SW480 (cell line): Measurements from ENCODE around the gene UTP14C.
"Not testable (repeated sequence)": the region's sequence is repeated elsewhere in the genome, so short reads cannot be mapped to it uniquely, and the experiment has no call there.

Source experiments
- DNase-seq: peaks from one replicate; pipeline ENCODE4 v3.0.0-alpha.2; 2016; ENCODE audit warnings: low spot score

Gene UTP14C

DNA sequence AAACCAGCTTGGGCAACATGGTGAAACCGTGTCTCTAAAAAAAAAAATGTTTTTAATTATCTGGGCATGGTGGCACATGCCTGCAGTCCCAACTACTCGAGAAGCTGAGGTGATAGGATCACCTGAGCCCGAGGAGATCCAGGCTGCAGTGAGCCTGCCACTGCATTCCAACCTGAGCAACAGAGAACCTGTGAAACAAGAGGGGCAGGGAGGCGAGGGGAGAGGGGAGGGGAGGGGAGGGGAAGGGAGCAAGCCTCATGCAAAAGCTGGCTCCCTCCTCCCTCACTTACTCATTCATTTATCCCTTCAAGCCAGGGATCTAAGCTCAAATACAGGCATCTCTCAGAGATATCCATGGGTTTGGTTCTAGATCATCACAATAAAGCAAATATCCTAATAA lies 22.1 kb upstream of the UTP14C start:
- DNase-seq = no peak

GRCh38 chr13:52003541-52003940 lies 20.9 kb upstream of the UTP14C start:
- no peak for DNase-seq

GRCh38 chr13:52004511-52005170 lies 19.9 kb upstream of the UTP14C start:
- DNase-seq = peak; percentile 24

DNA sequence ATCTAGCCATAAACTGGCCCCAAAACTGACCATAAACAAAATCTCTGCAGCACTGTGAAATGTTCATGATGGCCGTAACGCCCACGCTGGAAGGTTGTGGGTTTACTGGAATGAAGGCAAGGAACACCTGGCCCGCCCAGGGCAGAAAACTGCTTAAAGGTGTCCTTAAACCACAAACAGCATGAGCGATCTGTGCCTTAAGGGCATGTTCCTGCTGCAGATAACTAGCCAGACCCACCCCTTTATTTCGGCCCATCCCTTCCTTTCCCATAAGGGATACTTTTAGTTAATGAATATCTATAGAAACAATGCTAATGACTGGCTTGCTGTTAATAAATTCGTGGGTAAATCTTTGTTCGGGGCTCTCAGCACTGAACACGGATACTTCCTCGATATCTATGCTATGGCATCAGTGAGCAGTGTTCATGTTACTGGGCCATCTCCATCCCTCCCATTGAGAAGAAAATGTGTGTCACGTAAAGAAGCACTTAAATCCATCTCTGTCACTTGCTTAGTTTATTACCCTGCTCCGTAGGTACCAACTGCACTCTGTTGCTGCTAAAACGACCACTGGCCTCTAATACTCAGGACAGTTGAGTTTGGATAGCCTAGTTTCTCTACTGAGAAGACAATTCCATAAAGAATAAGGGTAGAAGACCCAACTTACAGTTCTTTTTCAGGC lies 18.5 kb upstream of the UTP14C start:
- no peak for DNase-seq

GRCh38 chr13:52006523-52007245 lies 17.8 kb upstream of the UTP14C start:
- no peak for DNase-seq

DNA sequence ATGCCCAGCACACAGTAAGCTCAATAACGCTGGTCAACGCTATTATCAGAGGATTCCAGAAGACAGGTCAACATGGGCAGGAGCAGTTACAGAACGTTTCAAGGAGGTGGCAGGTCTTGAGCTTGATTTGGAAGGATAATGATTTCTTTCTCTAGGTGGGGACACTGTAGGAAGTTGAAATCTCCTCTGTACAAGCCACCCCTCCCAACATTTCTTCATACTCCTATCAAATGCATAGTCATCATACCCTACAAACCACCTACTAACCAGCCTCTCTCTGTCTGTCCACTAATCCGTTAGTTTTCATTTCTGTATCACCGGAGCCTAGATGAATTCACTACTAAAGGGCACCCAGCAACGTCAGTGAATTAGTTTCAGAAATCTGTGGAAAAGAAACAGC lies 14.5 kb upstream of the UTP14C start:
- DNase-seq = no peak

DNA sequence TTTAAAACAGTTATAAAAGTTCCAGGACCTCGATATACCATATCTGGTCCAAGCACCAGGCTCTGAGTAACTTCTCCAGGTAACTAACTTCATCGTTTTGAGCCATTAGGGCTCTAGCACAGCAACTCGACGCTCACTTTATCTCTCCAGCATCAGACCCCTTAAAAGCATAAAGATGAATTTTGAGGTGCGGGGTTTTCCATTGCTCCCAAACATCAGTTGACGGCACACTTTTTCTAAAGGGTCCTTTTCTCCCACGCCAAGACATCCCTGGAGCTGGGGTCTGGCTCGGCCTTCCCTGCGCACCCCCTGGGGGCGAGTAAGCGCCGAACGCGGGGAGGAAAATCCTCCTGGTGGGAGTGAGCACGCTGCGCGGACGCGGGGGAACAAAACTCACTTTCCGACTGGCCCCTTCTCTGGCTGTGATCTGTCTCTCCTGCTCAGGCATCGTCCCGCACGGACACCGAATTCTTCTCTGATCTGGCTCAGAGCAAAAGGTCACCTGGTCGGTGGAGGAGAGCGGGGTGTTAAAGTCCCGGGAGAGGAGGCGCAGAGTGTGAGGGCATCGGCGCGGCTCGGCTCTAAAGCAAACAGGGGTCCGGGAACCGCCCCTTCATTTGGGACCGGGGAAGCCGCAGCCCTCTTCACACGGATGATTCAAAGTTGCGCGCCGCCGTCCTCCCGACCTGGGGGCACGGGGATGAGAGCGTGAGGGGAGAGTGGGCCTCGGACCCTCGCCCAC lies 13.4 kb upstream of the UTP14C start, which contains the start of gene ATP7B:
Gene ATP7B, minus strand, starts transcription at position 561 of the 742 bp plus-strand sequence. Its CDS starts 113 bp downstream, at position 448.
- DNase-seq = peak; percentile 43

GRCh38 chr13:52011632-52012511 lies 12.6 kb upstream of the UTP14C start, which contains the start of gene ALG11:
TSS of gene ALG11 (plus strand) at chr13:52012398. CDS start at chr13:52012419, 21 bp downstream.
- peak; percentile 98 for DNase-seq

- peak; percentile 4 for DNase-seq
These were observed 12.0 kb upstream of the UTP14C start for GRCh38 chr13:52012512-52012836.

- no peak for DNase-seq
These were observed 8.2 kb upstream of the UTP14C start for GRCh38 chr13:52016296-52016695.

- DNase-seq = no peak
These were observed 4.3 kb upstream of the UTP14C start for GRCh38 chr13:52020191-52020590.

DNA sequence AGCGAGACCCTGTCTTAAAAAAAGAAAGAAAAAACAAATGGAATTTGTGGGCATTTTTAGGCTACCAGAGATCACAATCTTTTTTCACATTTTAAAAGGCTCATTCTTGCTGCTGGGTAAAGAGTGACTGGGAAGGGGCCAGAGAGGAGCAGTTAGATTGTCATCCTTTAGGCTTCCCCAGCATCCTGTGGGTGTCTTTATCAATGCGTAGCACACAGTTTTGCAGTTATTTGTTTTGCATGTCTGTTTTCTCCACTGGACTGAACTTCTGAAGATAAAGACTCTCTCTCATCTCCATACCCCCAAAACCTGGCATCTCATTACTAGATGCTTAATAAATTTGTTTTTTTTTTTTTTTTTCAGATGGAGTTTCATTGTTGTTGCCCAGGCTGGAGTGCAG lies 2.1 kb upstream of the UTP14C start:
- no peak for DNase-seq

- DNase-seq = no peak
These were observed 1.2 kb downstream of the UTP14C start for GRCh38 chr13:52025475-52026245.

GRCh38 chr13:52026246-52026626 lies 1.7 kb downstream of the UTP14C start:
- no peak for DNase-seq

GRCh38 chr13:52027832-52028231 lies 3.3 kb downstream of the UTP14C start:
- no peak for DNase-seq

GRCh38 chr13:52029569-52029968 lies 5.1 kb downstream of the UTP14C start:
- DNase-seq = no peak

DNA sequence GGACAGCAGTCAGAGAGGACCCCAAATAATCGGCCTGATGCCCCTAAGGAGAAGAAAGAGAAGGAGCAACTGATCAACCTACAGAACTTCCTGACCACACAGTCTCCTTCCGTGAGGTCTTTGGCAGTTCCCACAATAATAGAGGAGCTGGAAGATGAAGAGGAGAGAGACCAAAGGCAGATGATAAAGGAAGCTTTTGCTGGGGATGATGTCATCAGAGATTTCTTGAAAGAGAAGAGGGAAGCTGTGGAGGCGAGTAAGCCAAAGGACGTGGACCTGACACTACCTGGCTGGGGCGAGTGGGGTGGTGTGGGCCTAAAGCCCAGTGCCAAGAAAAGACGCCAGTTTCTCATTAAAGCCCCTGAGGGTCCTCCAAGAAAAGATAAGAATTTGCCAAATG lies 5.9 kb downstream of the UTP14C start:
- not testable (repeated sequence) for DNase-seq

GRCh38 chr13:52033039-52033438 lies 8.5 kb downstream of the UTP14C start:
- DNase-seq = no peak

DNA sequence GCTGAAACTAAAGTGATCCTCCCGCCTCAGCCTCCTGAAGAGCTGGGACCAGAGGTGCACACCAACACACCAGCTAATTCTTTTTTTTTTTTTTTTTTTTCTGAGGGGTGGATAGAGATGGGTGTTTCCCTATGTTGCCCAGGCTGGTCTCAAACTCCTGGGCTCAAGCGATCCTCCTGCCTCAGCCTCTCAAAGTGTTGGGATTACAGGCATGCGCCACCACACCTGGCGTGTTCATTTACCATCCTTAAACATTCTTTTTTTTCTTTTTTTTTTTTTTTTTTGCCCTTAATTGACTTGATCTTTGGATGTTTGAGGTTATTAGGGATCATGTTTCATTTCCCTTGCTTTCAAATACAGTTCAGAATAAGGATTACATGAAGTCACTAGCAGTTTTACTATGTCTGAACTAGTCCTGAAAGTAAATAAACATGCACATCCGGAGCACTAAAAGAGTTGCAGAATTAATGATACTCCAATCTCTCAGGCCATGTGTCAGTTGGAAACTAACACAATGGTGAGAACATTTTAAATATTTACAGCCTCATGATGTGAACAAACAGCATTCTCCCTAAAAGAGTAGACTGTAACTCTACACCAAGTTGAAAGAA lies 10.2 kb downstream of the UTP14C start:
- DNase-seq = no peak

GRCh38 chr13:52036037-52036436 lies 11.5 kb downstream of the UTP14C start:
- no peak for DNase-seq
